ENCODE results near the gene CST8.

The CST8 gene

DNA sequence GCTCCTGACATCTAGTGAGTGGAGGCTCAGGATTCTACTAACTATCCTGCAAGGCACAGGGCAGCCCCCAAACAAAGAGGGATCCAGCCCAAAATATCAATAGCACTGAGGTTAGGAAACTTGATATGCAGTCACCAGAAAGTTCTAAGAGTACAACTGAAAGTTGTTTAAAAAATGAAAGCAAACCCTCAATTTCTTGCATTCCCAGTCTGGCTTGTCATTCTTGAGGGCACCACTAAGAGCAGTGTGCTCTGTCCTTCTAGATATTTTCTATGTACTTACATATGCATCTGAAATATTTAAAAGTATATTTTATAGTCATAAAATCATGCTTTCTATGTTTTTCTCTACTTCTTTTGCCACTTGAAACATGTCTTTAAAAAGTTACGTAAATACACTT is 35.9 kb downstream of the CST8 start:
- no peak for DNase-seq

GRCh38 chr20:23528867-23529431 is 38.0 kb downstream of the CST8 start:
- no peak for DNase-seq

DNA sequence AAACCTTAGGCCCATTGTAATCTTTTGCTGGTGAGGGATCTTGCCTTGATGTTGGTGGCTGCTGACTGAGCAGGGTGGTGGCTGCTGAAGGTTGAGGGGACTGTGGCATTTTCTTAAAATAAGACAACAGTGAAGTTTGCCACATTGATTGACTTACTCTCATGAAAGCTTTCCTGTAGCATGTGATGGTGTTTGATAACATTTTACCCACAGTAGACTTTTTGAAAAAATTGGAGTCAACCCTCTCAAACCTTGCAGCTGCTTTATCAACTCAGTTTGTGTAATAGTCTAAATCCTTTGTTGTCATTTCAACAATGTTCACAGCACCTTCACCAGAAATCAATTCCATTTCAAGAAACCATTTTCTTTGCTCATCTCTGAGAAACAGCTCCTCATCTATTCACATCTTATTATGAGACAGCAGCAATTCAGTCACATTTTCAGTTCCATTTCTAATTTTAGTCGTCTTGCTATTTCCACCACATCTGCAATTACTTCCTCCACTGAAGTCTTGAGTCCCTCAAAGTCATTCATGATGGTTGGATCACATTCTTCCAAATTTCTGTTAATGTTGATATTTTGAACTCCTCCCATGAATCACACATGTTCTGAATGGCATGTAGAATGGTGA is 40.1 kb downstream of the CST8 start:
- no peak for DNase-seq

- no peak for DNase-seq
Observed at GRCh38 chr20:23532533-23532932, 41.6 kb downstream of the CST8 start.

DNA sequence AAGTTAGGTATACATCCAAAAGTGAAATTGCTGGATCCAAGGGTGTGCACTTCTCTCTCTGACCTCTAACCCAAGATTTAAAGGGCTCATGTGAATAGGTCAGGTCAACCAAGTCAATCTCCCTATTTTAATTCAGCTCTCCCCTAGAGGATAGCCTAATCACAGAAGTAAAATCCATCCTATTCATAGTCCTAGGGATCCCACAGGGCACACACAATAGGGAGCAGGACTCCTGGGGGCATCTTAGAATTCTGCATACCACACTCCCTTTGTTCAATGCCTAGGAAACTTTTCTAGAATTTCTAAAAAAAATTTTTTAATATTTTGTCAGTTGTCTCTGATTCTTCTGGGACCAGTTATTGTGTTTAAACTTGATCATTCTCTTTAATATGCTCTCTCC is 42.2 kb downstream of the CST8 start:
- DNase-seq: no peak

- no peak for DNase-seq
Observed at GRCh38 chr20:23534801-23535593, 44.1 kb downstream of the CST8 start.

DNA sequence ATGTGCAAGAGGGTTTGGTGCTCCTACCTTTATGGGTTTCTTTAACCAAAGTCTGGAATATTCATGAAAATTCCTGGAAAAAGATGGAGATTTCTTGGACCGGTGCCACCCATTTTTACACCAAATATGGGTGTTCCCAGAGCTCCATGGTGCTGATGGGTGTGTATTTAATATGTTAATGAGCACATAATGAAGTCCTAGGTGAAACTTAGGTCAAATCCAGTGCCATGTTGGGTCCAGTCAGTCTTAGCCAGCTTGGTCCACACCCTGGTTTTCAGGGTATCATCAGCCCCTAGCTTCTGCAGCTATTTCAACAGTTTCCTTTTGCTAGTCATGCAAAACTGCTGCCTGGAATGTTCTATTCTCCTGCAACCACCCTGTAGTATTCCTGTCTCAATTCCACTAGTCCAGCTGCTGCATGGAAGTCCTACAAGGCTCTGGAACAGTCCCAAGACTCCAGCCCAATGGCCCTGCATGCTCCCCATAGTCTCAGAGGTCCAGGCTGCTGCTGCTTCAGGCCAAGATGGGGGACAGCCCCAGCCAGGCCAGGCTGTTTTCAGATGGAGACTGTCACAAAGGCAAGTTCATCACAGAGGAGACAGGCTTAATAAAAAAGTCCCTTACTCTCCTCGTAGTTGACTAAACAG is 45.5 kb downstream of the CST8 start:
- DNase-seq: no peak

- DNase-seq: no peak
Observed at GRCh38 chr20:23537030-23537429, 46.1 kb downstream of the CST8 start.

- no peak for DNase-seq
Observed at GRCh38 chr20:23540624-23541023, 49.7 kb downstream of the CST8 start.

- no peak for DNase-seq
Observed at GRCh38 chr20:23541330-23541729, 50.4 kb downstream of the CST8 start.

GRCh38 chr20:23541776-23542175 is 50.9 kb downstream of the CST8 start:
- DNase-seq: no peak

GRCh38 chr20:23542801-23543200 is 51.9 kb downstream of the CST8 start:
- DNase-seq: no peak

- DNase-seq: no peak
Observed at GRCh38 chr20:23544133-23544532, 53.2 kb downstream of the CST8 start.

All from stimulated activated CD4-positive, alpha-beta T cell treated with anti-CD3 and anti-CD28 coated beads, Interleukin-2, amount 100 ng/mL, for 24 hours (primary cell).